CD14-positive monocyte (primary cell): ENCODE results near the gene CNOT10. TPM values are rescaled to one million over a fixed set of nuclear protein-coding genes. Genes with fewer than 3 reads are reported as not detected.

Source experiments
- DNase-seq, 3 donors: peaks; one replicate each; pipeline ENCODE4 v3.0.0-alpha.2; 2011 to 2022
- H2AFZ ChIP-seq: 2 replicates; pipeline ENCODE4 v1.6.0; 2012; ENCODE audit warnings: mild to moderate bottlenecking, low read depth, low read length, inconsistent platforms; ENCODE audit not compliant: insufficient read depth, poor library complexity, severe bottlenecking
- H3K27ac ChIP-seq, 2 donors: 1 replicate in 1 of 2; 2 replicates in 1 of 2; pipeline ENCODE4 v1.5.1; 2012 to 2013; ENCODE audit warnings: low read length in 2 of 2, control low read depth in 1 of 2, inconsistent platforms in 1 of 2, low read depth in 1 of 2, mild to moderate bottlenecking in 1 of 2
- H3K27me3 ChIP-seq, 2 donors: one replicate each; pipeline versions ENCODE4 v1.6.0 to v1.6.1; 2011 to 2013; ENCODE audit warnings: low read length in 2 of 2; ENCODE audit not compliant: control insufficient read depth in 2 of 2, insufficient read depth in 2 of 2
- H3K36me3 ChIP-seq, 2 donors: replicated peaks in 1 of 2; 1 replicate in 1 of 2; 2 replicates in 1 of 2; pipeline versions ENCODE4 v1.5.1 to v1.6.1; 2012 to 2013; ENCODE audit warnings: low read length in 2 of 2, control low read depth in 1 of 2, inconsistent platforms in 1 of 2, mild to moderate bottlenecking in 1 of 2; ENCODE audit not compliant: insufficient read depth in 2 of 2, control insufficient read depth in 1 of 2
- H3K4me1 ChIP-seq, 2 donors: 1 replicate in 1 of 2; 2 replicates in 1 of 2; pipeline versions ENCODE4 v1.5.1 to v1.6.1; 2012 to 2013; ENCODE audit warnings: low read length in 2 of 2, control low read depth in 1 of 2, inconsistent platforms in 1 of 2, mild to moderate bottlenecking in 1 of 2, moderate library complexity in 1 of 2; ENCODE audit not compliant: insufficient read depth in 2 of 2, control insufficient read depth in 1 of 2
- H3K4me2 ChIP-seq: replicated peaks from 2 replicates; pipeline ENCODE3; 2012; ENCODE audit warnings: low read length, moderate library complexity, mild to moderate bottlenecking; ENCODE audit not compliant: poor library complexity, severe bottlenecking; ENCODE audit errors: extremely low read depth
- H3K4me3 ChIP-seq, 3 experiments: fragments of 200-600 bp in 1 of 3; sonication (generic) in 1 of 3; replicated peaks in 1 of 3; 1 replicate in 2 of 3; 2 replicates in 1 of 3; pipeline ENCODE4 v1.5.1; 2011 to 2013; ENCODE audit warnings: low read length in 3 of 3, mild to moderate bottlenecking in 3 of 3, control low read depth in 2 of 3, low read depth in 2 of 3, inconsistent platforms in 1 of 3, moderate library complexity in 1 of 3
- H3K79me2 ChIP-seq: 2 replicates; pipeline ENCODE4 v1.6.0; 2012; ENCODE audit warnings: mild to moderate bottlenecking, control low read depth, inconsistent platforms, low read length, moderate library complexity; ENCODE audit not compliant: insufficient read depth
- H3K9ac ChIP-seq: 2 replicates; pipeline ENCODE4 v1.6.0; 2017; ENCODE audit warnings: low read length, mild to moderate bottlenecking; ENCODE audit not compliant: insufficient read depth, poor library complexity, severe bottlenecking
- H3K9me3 ChIP-seq, 2 donors: replicated peaks in 1 of 2; 1 replicate in 1 of 2; 2 replicates in 1 of 2; pipeline versions ENCODE4 v1.5.1 to v1.6.1; 2012 to 2013; ENCODE audit warnings: low read length in 2 of 2, control low read depth in 1 of 2; ENCODE audit not compliant: control insufficient read depth in 1 of 2, insufficient read depth in 1 of 2
- H4K20me1 ChIP-seq: 2 replicates; pipeline ENCODE4 v1.6.0; 2012; ENCODE audit warnings: mild to moderate bottlenecking, low read length, control low read depth, moderate library complexity; ENCODE audit not compliant: insufficient read depth
- H3K27ac Mint-ChIP-seq, 7 donors: one replicate each; pipeline ENCODE4 v1.8.0; 2020; ENCODE audit warnings: mild to moderate bottlenecking in 7 of 7, mixed read lengths in 7 of 7, moderate library complexity in 6 of 7, inconsistent platforms in 2 of 7
- H3K27me3 Mint-ChIP-seq, 3 donors: one replicate each; pipeline ENCODE4 v1.8.0; 2021 to 2022; ENCODE audit warnings: low read depth in 3 of 3, mild to moderate bottlenecking in 3 of 3, mixed read lengths in 3 of 3, moderate library complexity in 3 of 3, inconsistent platforms in 1 of 3
- H3K36me3 Mint-ChIP-seq, 2 donors: one replicate each; pipeline ENCODE4 v1.8.0; 2020; ENCODE audit warnings: mixed read lengths in 2 of 2, inconsistent platforms in 1 of 2, mild to moderate bottlenecking in 1 of 2
- H3K4me1 Mint-ChIP-seq: one replicate; pipeline ENCODE4 v1.8.0; 2020; ENCODE audit warnings: mild to moderate bottlenecking, mixed read lengths
- H3K4me3 Mint-ChIP-seq, 2 donors: one replicate each; pipeline ENCODE4 v1.8.0; 2020; ENCODE audit warnings: mild to moderate bottlenecking in 2 of 2, mixed read lengths in 2 of 2, moderate library complexity in 1 of 2
- H3K9me3 Mint-ChIP-seq, 7 donors: one replicate each; pipeline ENCODE4 v1.8.0; 2020 to 2022; ENCODE audit warnings: mixed read lengths in 7 of 7, mild to moderate bottlenecking in 6 of 7, moderate library complexity in 6 of 7, inconsistent platforms in 2 of 7
- CTCF ChIP-seq: fragments of 200-600 bp; IDR thresholded peaks from one replicate; pipeline ENCODE4 v1.8.0; 2022; ENCODE audit warnings: antibody characterized with exemption, mild to moderate bottlenecking
- WGBS: methylation state at CpG from one replicate; pipeline ENCODE4 v1.1.5; 2013; ENCODE audit warnings: missing lambda C conversion rate; ENCODE audit not compliant: insufficient coverage; 5-methylcytosine and 5-hydroxymethylcytosine counted together
- intact Hi-C, 2 donors: fragments of 100-400 bp; cut with micrococcal nuclease; formaldehyde crosslinking; loops; one replicate each; pipeline versions ENCODE4 v1.15.0 to v1.15.1; 2023
- polyA plus RNA-seq, 3 donors: library from polyadenylated mRNA; depleted of rRNA in 1 of 3; unstranded in 2 of 3; stranded (reverse) in 1 of 3; fragments of 300-500 nt in 2 of 3; fragments of >200 nt in 1 of 3; fragmentation: Illumina TruSeq in 2 of 3; gene quantifications; 1 replicate in 2 of 3; 2 replicates in 1 of 3; pipeline ENCODE4 v1.2.3, GENCODE V29; 2012 to 2021

Gene CNOT10
- polyA plus RNA-seq, 3 donors, result 17.9 to 21.5 (median 19.6) TPM

- H3K9me3 ChIP-seq, result no peaks in the 10 kb centered on the region
- no peak overlapping the region for H3K4me3 ChIP-seq
- Mint-ChIP-seq H3K27me3 (peaks cover 0 to 6% (median 2%) of the 10 kb centered on the region in 3 donors), H3K27ac (peak overlapping the region in 1 of 7 donors; percentile 63), H3K36me3 (no peaks in the 10 kb centered on the region), H3K4me1 (no peaks in the 10 kb centered on the region), H3K9me3 (peaks cover 0 to 3% (median 0%) of the 10 kb centered on the region in 7 donors), H3K4me3 (no peak overlapping the region)
- no peaks in the 10 kb centered on the region for H3K27me3 ChIP-seq
- no peak overlapping the region for H2AFZ ChIP-seq
- WGBS, result 83% methylated on average over 1 of the region's 4 CpGs
- H3K36me3 ChIP-seq, result no peaks in the 10 kb centered on the region
- H3K4me2 ChIP-seq, result no peak overlapping the region
- H3K9ac ChIP-seq, result no peak overlapping the region
- H3K79me2 ChIP-seq, result no peaks in the 10 kb centered on the region
- H4K20me1 ChIP-seq, result no peaks in the 10 kb centered on the region
- no peak for DNase-seq
- no peaks in the 10 kb centered on the region for H3K4me1 ChIP-seq
- intact Hi-C loops, result no loop called here
- TF ChIP-seq CTCF, result no peak
- no peak overlapping the region for H3K27ac ChIP-seq
These were observed 41.2 kb upstream of the CNOT10 start for GRCh38 chr3:32643816-32644215.

GRCh38 chr3:32644380-32644779 is 40.6 kb upstream of the CNOT10 start:
- no peak overlapping the region for H2AFZ ChIP-seq
- Mint-ChIP-seq H3K27me3 (peaks cover 0 to 3% (median 2%) of the 10 kb centered on the region in 3 donors), H3K27ac (no peak overlapping the region), H3K9me3 (peaks cover 0 to 3% (median 0%) of the 10 kb centered on the region in 7 donors), H3K36me3 (no peaks in the 10 kb centered on the region), H3K4me1 (no peaks in the 10 kb centered on the region), H3K4me3 (no peak overlapping the region)
- DNase-seq, result no peak
- H3K36me3 ChIP-seq, result no peaks in the 10 kb centered on the region
- no peak overlapping the region for H3K9ac ChIP-seq
- H3K4me1 ChIP-seq, result no peaks in the 10 kb centered on the region
- intact Hi-C loops, result no loop called here
- no peaks in the 10 kb centered on the region for H3K27me3 ChIP-seq
- no peak overlapping the region for H3K27ac ChIP-seq
- H4K20me1 ChIP-seq, result no peaks in the 10 kb centered on the region
- no peak for TF ChIP-seq CTCF
- no peak overlapping the region for H3K4me3 ChIP-seq
- no peak overlapping the region for H3K4me2 ChIP-seq
- no peaks in the 10 kb centered on the region for H3K79me2 ChIP-seq
- no peaks in the 10 kb centered on the region for H3K9me3 ChIP-seq
